HCT116 (cell line): ENCODE data around the gene ALG1L2. TPM values are rescaled to one million over a fixed set of nuclear protein-coding genes. Genes with fewer than 3 reads are reported as not detected.
"Not testable (repeated sequence)": the region's sequence is repeated elsewhere in the genome, so short reads cannot be mapped to it uniquely, and the experiment has no call there.

Source experiments
- ATAC-seq: fragments of 200-7000 bp; cut with Tn5 transposase; 2 replicates; pipeline ENCODE4 v1.9.1; 2020; ENCODE audit warnings: mild to moderate bottlenecking, moderate library complexity
- BruUV-seq: library from RNA; stranded (reverse); fragments of 400-500 nt; replicated peaks from 2 replicates; lab custom pipeline; 2021; lab: Mats Ljungman, UMichigan
- CTCF ChIA-PET: fragments of 300-600 bp; sonication (Branson Sonifier 250); formaldehyde crosslinking; loops from one replicate; lab custom pipeline; 2021; ENCODE audit warnings: antibody characterized with exemption; lab: Charles Lee
- POLR2A ChIA-PET: fragments of 300-600, 350-600 bp; sonication (Branson Sonifier 250); formaldehyde crosslinking; loops from one replicate; lab custom pipeline; 2021; ENCODE audit warnings: antibody characterized with exemption; lab: Charles Lee
- RAD21 ChIA-PET, 2 experiments: fragments of 300-600 bp; sonication (Branson Sonifier 250); formaldehyde crosslinking; loops; one replicate each; lab custom pipeline; 2023; ENCODE audit warnings: low total read pairs in 2 of 2; ENCODE audit not compliant: uncharacterized antibody in 2 of 2, unreplicated experiment in 2 of 2, low non-redundant PET in 1 of 2; lab: Charles Lee
- DNase-seq: peaks from one replicate; pipeline ENCODE4 v3.0.0-alpha.2; 2010; ENCODE audit warnings: low read depth, low spot score
- H2AFZ ChIP-seq: fragments of 200-600 bp; shearing (Covaris generic), sonication (generic); 2 replicates; pipeline ENCODE4 v1.6.1; 2017; ENCODE audit warnings: low read depth, mixed run types, mixed read lengths, antibody characterized with exemption, low read length; ENCODE audit not compliant: poor library complexity, severe bottlenecking
- H3K27ac ChIP-seq: 2 replicates; pipeline ENCODE4 v1.5.1; 2012; ENCODE audit warnings: low read depth, low read length
- H3K27me3 ChIP-seq: fragments of 200-600 bp; sonication (generic); 2 replicates; pipeline ENCODE4 v1.6.1; 2016; ENCODE audit warnings: mixed run types, low read length, mixed read lengths; ENCODE audit not compliant: insufficient read depth
- H3K36me3 ChIP-seq, 2 experiments: fragments of 200-500 bp in 1 of 2; fragments of 200-600 bp in 1 of 2; sonication (Bioruptor generic) in 1 of 2; sonication (generic) in 1 of 2; 2 replicates each; pipeline versions ENCODE4 v1.5.1 to v1.6.1; 2014 to 2016; ENCODE audit warnings: low read length in 2 of 2, inconsistent platforms in 1 of 2, mixed read lengths in 1 of 2, mixed run types in 1 of 2; ENCODE audit not compliant: insufficient read depth in 2 of 2, control insufficient read depth in 1 of 2
- H3K4me1 ChIP-seq, 2 experiments: fragments of 200-600 bp in 1 of 2; sonication (generic) in 1 of 2; 2 replicates each; pipeline versions ENCODE4 v1.5.1 to v1.6.1; 2012 to 2017; ENCODE audit warnings: low read length in 2 of 2, inconsistent platforms in 1 of 2, mild to moderate bottlenecking in 1 of 2, mixed read lengths in 1 of 2, mixed run types in 1 of 2, moderate library complexity in 1 of 2; ENCODE audit not compliant: insufficient read depth in 2 of 2, control insufficient read depth in 1 of 2
- H3K4me2 ChIP-seq: fragments of 200-600 bp; sonication (generic); 2 replicates; pipeline ENCODE4 v1.6.1; 2017; ENCODE audit warnings: mixed run types, low read length, mixed read lengths
- H3K4me3 ChIP-seq, 2 experiments: fragments of 200-600 bp in 1 of 2; sonication (generic) in 1 of 2; replicated peaks in 1 of 2; 2 replicates each; pipeline ENCODE4 v1.5.1; 2011 to 2016; ENCODE audit warnings: low read length in 2 of 2, control low read depth in 1 of 2, low read depth in 1 of 2, mild to moderate bottlenecking in 1 of 2, mixed read lengths in 1 of 2, mixed run types in 1 of 2
- H3K79me2 ChIP-seq: fragments of 200-600 bp; sonication (generic); 2 replicates; pipeline ENCODE4 v1.6.1; 2017; ENCODE audit warnings: mild to moderate bottlenecking, mixed run types, low read length, moderate library complexity, mixed read lengths; ENCODE audit not compliant: insufficient read depth
- H3K9ac ChIP-seq: fragments of 200-600 bp; sonication (generic); 2 replicates; pipeline ENCODE4 v1.6.1; 2016; ENCODE audit warnings: low read length, mixed read lengths
- H3K9me2 ChIP-seq: fragments of 200-600 bp; sonication (generic), shearing (Covaris generic); 2 replicates; pipeline ENCODE4 v1.6.1; 2017; ENCODE audit warnings: mixed run types, mild to moderate bottlenecking, moderate library complexity; ENCODE audit not compliant: insufficient read depth
- H3K9me3 ChIP-seq, 2 experiments: fragments of 200-500 bp in 1 of 2; fragments of 200-600 bp in 1 of 2; sonication (Bioruptor generic) in 1 of 2; sonication (generic) in 1 of 2; 2 replicates each; pipeline ENCODE4 v1.6.1; 2014 to 2017; ENCODE audit warnings: low read length in 2 of 2, mixed read lengths in 2 of 2, inconsistent platforms in 1 of 2, low read depth in 1 of 2, mild to moderate bottlenecking in 1 of 2, mixed run types in 1 of 2, moderate library complexity in 1 of 2; ENCODE audit not compliant: control insufficient read depth in 1 of 2, insufficient read depth in 1 of 2
- H4K20me1 ChIP-seq: fragments of 200-600 bp; sonication (generic), shearing (Covaris generic); 2 replicates; pipeline ENCODE4 v1.6.1; 2017; ENCODE audit warnings: mixed run types, mild to moderate bottlenecking, moderate library complexity; ENCODE audit not compliant: insufficient read depth
- RAD21 ChIP-seq: IDR thresholded peaks from 2 replicates; pipeline ENCODE4 v1.6.1; 2012; ENCODE audit warnings: low read depth, mild to moderate bottlenecking
- intact Hi-C: fragments of 100-400 bp; cut with micrococcal nuclease; formaldehyde crosslinking; loops from 2 replicates; pipeline ENCODE4 v1.10.0; 2022
- total RNA-seq: library from RNA; stranded (reverse); gene quantifications from one replicate; pipeline ENCODE4 v1.2.1, GENCODE V29; 2021; ENCODE audit not compliant: unreplicated experiment
- TF ChIP-seq, protein P1 (sequence below), 3 experiments: fragments of 200-600 bp in 1 of 3; sonication (generic) in 1 of 3; IDR thresholded peaks in 2 of 3; conservative IDR thresholded peaks in 1 of 3; 2 replicates each; pipeline ENCODE4 v1.5.1; 2012 to 2017; ENCODE audit warnings: low read depth in 2 of 3, low read length in 2 of 3, antibody characterized with exemption in 1 of 3, borderline replicate concordance in 1 of 3, control low read depth in 1 of 3, mild to moderate bottlenecking in 1 of 3, mixed read lengths in 1 of 3, mixed run types in 1 of 3, moderate library complexity in 1 of 3; ENCODE audit not compliant: insufficient read depth in 1 of 3

The ALG1L2 gene
- total RNA-seq, 1 experiment from 2014 or later, result 0.44 TPM

DNA sequence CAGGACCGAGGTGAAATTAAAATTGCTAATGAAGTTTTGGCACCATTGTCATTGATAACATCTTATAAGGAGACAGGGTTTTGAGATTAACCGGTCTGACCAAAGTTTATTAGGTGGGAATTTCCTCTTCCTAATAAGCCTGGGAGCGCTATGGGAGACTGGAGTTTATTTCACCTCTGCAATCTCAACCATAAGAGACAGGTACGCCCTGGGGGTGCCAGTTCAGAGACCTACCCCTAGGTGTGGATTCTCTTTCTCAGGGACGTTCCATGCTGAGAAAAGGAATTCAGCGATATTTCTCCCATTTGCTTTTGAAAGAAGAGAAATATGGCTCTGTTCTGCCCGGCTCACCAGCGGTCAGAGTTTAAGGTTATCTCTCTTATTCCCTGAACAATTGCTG, 57.4 kb downstream of the ALG1L2 start:
- POLR2A ChIA-PET, CTCF ChIA-PET: not testable (repeated sequence)

DNA sequence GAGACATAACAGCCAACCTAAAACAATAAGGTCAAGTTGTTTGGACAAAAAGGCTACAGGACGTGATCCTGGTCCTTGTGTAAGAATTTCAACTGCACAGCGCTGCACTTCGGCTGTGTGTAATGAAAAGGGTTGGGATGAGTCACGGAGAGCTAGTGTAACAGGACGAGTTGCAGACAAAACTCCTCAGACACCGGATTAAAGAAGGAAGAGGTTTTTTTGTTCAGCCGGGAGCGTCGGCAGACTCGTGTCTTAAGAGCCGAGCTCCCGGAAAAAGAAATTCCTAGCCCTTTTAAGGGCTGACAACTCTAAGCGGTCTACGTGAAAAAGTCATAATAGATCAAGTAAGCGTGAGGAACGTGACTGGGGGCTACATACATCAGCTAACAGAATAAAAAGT, 59.1 kb downstream of the ALG1L2 start:
- H3K4me2 ChIP-seq, H3K79me2 ChIP-seq, H2AFZ ChIP-seq, intact Hi-C loops, BruUV-seq, H3K27me3 ChIP-seq, H3K36me3 ChIP-seq, H3K9ac ChIP-seq, H3K27ac ChIP-seq, ATAC-seq, POLR2A ChIA-PET, H3K9me3 ChIP-seq, H3K4me1 ChIP-seq, CTCF ChIA-PET, H4K20me1 ChIP-seq, H3K9me2 ChIP-seq, DNase-seq, H3K4me3 ChIP-seq, RAD21 ChIA-PET: not testable (repeated sequence)

More for the DNA sequence above, 57.4 kb downstream of the ALG1L2 start:
- RAD21 ChIA-PET, H3K27ac ChIP-seq, H3K4me1 ChIP-seq, DNase-seq, H3K27me3 ChIP-seq, H3K4me2 ChIP-seq, H3K4me3 ChIP-seq, H3K9ac ChIP-seq, intact Hi-C loops, H2AFZ ChIP-seq, BruUV-seq, H3K9me2 ChIP-seq, H3K79me2 ChIP-seq, H3K36me3 ChIP-seq, H4K20me1 ChIP-seq, ATAC-seq, H3K9me3 ChIP-seq: not testable (repeated sequence)

DNA sequence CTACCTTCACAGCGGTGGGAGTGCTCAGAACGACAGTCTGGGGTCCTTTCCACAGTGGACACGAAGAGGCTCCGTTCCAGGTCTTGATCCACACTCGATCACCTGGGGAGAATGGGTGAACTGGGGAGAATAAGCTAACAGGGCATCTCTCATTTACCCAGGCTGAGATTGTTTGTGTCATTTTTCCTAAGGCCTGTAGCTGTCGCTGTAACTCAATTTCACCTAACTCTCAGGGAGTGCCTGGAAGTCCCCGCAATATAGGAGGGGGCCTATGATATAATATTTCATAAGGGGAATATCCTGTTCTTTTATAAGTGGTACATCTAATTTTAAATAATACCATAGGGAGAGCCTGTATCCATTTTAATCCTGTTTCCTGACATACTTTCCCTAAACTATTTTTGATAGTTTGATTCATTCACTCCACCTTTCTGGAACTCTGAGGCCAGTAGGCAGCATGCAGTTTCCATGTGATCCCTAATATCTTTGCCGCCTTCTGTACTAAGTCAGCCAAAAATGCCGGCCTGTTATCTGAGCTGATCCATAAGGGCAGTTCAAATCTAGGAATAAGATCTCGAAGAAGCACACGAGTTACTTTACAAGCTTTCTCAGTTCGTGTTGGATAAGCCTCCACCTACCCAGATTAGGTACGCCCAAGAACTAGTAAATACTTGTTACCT, 62.2 kb downstream of the ALG1L2 start:
- H3K27me3 ChIP-seq, H3K4me2 ChIP-seq, H3K4me3 ChIP-seq, H3K36me3 ChIP-seq, H4K20me1 ChIP-seq, H3K79me2 ChIP-seq, H3K9me3 ChIP-seq, ATAC-seq, RAD21 ChIA-PET, H3K9ac ChIP-seq, BruUV-seq, H2AFZ ChIP-seq, POLR2A ChIA-PET, intact Hi-C loops, H3K27ac ChIP-seq, H3K4me1 ChIP-seq, H3K9me2 ChIP-seq: not testable (repeated sequence)
- CTCF ChIA-PET, result interaction anchor here (1.3 kb wide), 1 partner anchor 201 kb away, joined by 3 read pairs; no protein-coding TSS in a partner anchor
- DNase-seq, result peak; percentile 1
- TF ChIP-seq, protein P1, sequence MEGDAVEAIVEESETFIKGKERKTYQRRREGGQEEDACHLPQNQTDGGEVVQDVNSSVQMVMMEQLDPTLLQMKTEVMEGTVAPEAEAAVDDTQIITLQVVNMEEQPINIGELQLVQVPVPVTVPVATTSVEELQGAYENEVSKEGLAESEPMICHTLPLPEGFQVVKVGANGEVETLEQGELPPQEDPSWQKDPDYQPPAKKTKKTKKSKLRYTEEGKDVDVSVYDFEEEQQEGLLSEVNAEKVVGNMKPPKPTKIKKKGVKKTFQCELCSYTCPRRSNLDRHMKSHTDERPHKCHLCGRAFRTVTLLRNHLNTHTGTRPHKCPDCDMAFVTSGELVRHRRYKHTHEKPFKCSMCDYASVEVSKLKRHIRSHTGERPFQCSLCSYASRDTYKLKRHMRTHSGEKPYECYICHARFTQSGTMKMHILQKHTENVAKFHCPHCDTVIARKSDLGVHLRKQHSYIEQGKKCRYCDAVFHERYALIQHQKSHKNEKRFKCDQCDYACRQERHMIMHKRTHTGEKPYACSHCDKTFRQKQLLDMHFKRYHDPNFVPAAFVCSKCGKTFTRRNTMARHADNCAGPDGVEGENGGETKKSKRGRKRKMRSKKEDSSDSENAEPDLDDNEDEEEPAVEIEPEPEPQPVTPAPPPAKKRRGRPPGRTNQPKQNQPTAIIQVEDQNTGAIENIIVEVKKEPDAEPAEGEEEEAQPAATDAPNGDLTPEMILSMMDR (IDR thresholded peaks at IDR 0.05 in 2 of 3, conservative IDR thresholded peaks at IDR 0.05 in 1 of 3; ENCODE audit: borderline replicate concordance in 1 of 3, insufficient read depth in 1 of 3, low read depth in 2 of 3, low read length in 2 of 3), result peak; percentile 13 to 44 (median 28); a peak in 4 of 6 replicates
- TF ChIP-seq RAD21, result peak; percentile 23; the same call in 1 of the 2 replicates

DNA sequence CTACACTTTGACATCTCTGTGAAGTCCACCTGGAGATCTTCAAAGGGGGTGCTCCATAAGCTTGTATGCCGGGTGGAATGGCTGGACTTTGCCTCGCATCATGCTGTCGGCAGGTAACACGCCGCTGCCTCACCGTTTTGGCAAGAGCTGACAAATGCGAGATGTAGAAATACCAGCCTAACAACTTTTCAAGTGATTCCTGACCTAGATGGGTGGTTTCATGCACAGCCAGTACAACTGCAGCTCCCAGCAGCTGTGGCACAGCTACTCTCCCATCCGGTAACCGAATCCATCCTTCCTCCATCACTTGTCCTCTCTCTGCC, 62.7 kb downstream of the ALG1L2 start:
- H3K9ac ChIP-seq, H3K4me1 ChIP-seq, H3K79me2 ChIP-seq, ATAC-seq, H3K4me3 ChIP-seq, H2AFZ ChIP-seq, H3K27ac ChIP-seq, intact Hi-C loops, BruUV-seq, RAD21 ChIA-PET, H3K9me2 ChIP-seq, DNase-seq, H3K27me3 ChIP-seq, H4K20me1 ChIP-seq, H3K4me2 ChIP-seq, POLR2A ChIA-PET, H3K36me3 ChIP-seq, H3K9me3 ChIP-seq: not testable (repeated sequence)
- CTCF ChIA-PET, result interaction anchor here (1.3 kb wide), 1 partner anchor 202 kb away, joined by 3 read pairs; no protein-coding TSS in a partner anchor
